SIG-M5 treated with dmso at 0.1 percent for 504 hours (cell line): ENCODE results near the gene PPFIBP2.
A peak's percentile ranks its signal among the peaks of the same experiment; 100 is the strongest.

Experiments used
- DNase-seq: peaks from one replicate; lab custom pipeline; 2025; ENCODE audit not compliant: unreplicated experiment; lab: John Stamatoyannopoulos, UW

Gene PPFIBP2

GRCh38 chr11:7621090-7621489, 107.3 kb downstream of the PPFIBP2 start:
- DNase-seq, result no peak

- no peak for DNase-seq
Observed at GRCh38 chr11:7621554-7621953, 107.8 kb downstream of the PPFIBP2 start.

GRCh38 chr11:7622721-7623120, 108.9 kb downstream of the PPFIBP2 start:
- DNase-seq, result no peak

DNA sequence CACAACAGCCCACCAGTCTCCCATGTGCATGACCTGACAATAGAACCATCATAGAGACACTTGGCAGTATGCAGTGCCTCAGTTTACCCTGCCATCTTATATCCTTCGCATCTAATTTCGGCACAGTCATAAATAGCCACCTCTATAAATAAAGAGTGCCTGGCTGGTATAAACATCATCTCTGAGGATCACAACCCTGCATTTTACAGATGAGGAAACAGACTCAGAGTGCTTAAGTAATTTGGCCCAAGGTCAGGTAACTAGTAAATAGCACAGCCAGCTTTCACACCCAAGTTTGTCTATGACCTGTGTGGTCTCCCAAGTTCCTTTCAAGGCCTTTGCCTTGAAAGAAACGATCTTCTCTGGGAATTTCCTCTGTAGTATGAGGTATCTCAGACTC, 114.9 kb downstream of the PPFIBP2 start:
- no peak for DNase-seq

DNA sequence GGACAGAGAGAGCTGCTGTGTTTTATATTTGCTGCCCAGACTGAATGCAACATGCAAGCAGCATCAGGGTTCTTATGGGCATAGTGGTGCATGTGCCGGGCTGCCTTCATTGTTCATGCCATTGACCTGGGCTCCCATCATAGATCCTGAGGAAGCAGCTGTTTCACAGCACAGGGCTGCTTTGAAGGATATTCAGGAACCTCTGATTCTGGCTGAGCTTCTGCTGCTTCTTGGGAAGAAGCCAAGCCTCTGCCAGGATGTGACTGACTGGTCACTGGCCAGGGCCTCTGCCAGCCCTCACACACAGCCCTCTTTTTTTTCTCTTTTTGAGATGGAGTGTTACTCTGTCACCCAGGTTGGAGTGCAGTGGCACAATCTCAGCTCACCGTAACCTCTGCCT, 116.2 kb downstream of the PPFIBP2 start:
- DNase-seq, result no peak

DNA sequence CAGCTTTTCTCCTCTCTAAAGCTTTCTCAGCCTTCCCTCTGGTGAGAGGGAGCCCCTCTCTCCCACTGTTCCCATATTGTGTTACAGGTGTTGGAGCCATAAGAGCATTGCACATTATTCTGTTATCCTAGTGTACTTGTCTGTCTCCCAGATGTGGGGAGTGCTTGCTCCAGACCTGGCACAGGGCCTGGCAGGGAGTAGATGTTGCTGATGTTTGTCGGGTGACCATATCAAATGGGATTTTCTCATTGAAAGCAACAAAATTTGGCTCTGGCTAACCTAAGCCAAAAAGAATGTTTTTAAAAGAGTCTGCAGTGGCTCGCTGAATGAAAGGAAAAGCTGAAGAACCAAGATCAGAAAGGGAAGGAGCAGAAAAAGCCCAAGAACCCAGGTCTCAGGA, 118.4 kb downstream of the PPFIBP2 start:
- DNase-seq, result no peak

- no peak for DNase-seq
Observed at GRCh38 chr11:7635137-7635536, 121.3 kb downstream of the PPFIBP2 start.

DNA sequence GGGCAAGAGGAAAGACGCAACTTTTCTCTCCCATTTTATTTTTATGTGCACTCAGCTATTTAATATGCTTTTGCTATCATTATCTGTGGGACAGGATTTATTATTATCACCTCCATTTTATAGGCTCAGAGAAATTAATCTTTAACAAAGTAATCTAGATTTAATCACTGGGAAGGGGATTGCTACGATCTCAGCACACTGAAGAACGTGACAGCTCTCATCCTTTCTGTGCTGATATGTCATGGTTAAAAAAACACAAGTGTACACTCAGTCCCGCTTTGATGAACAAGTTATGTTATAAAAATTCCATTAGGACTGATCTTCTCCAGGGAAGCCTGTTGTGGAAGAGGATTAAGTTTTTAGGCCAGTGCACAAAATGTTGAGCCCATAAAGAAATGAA, 121.9 kb downstream of the PPFIBP2 start:
- no peak for DNase-seq

GRCh38 chr11:7636350-7636749, 122.6 kb downstream of the PPFIBP2 start:
- no peak for DNase-seq

GRCh38 chr11:7637447-7638157, 123.8 kb downstream of the PPFIBP2 start:
- DNase-seq, result no peak

DNA sequence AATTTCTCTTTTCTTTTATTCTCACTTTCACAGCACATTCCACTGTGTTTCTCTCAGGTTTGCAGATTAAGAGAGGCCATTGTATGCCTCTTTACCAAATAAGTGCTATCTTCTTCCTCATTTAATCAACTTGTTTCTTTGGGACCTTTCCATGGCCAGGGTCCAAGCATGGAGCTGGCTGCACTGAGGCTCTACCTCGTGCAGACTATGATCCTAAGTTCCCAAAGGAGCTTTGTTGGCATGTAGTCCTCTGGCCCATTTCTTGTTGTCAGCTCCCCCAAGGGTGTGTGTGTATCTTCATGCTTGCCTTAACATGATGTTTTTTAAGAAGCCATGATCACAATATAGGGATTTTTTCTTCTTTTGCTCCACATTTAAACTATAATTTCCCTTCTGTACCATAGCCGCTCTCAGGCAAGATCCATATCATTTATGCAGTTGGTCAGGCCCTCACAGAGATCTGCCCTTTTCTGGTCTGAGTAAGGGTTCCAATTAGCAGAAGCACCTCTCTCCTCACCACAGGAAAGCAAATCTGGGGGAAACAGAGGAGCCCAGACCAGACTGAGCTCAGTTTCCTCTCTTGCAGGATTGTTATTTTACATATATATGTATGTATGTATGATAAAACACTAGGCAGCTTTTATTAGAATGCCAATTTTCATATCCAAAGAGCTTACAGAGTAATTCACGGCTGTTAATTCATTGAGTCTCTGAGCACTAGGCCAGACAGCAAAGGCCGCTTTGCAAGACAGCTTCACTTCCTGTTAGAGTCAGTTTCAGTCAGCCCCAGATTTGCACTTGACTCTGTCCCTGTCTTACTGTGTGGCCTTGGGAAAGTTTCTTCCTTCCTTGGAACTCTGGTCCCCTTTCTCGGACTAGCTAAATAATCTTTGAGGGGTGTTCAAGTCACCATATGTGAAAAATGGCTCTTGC, 125.2 kb downstream of the PPFIBP2 start:
- DNase-seq, result no peak

DNA sequence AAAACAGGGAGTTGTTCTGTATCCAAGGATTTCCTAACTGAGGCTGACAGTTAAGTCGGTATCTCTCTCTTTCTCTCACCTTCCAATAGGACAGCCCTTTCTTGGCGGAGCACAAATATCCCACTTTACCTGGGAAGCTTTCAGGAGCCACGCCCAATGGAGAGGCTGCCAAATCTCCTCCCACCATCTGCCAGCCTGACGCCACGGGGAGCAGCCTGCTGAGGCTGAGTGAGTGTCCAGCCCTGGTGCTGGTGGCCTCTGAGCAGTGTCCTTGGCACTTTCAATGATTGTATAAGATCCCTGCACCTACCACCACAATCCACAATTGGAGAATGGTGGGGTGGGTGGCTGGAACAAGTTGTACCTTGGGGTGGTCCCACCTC, 125.8 kb downstream of the PPFIBP2 start:
- DNase-seq, result no peak

DNA sequence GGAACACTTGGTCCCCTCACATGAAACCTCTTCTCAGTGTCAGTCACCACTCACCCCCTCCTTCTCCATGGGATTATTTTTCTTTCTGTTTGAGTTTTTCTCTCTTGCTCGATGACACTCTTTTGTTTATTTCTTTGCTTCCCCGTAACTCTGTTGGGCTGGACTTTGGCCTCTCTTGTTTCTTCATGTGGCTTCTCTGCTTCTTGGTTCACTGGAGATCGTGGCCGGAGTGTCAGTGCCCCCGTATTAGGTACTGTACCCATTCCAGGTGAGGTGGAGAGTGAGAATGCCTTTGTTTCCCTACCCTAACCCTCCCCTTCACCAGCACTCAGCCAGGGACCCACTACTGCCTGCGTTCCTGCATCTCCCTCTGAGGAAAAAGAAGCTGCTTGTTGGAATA, 127.0 kb downstream of the PPFIBP2 start:
- DNase-seq, result no peak

DNA sequence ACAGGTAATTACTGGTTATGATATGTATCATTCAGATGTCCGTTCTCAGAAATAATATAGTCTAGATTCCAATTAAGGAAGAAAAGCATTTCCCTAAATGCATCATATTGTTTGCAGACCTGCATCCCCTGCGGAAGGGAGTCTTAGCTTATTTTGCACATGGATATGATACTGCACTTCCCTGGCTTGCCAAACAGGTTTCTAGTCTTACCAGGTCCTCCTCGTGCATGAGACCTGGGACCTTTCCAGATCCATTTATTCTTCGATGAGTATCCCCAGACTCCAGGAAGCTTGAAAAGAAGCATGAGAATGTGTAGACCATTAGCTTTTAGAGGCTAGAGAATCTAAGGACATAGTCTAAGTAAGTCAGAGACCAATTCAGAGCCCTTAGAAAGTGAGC, 128.9 kb downstream of the PPFIBP2 start:
- DNase-seq, result no peak

- DNase-seq, result no peak
Observed at GRCh38 chr11:7643314-7643713, 129.5 kb downstream of the PPFIBP2 start.

DNA sequence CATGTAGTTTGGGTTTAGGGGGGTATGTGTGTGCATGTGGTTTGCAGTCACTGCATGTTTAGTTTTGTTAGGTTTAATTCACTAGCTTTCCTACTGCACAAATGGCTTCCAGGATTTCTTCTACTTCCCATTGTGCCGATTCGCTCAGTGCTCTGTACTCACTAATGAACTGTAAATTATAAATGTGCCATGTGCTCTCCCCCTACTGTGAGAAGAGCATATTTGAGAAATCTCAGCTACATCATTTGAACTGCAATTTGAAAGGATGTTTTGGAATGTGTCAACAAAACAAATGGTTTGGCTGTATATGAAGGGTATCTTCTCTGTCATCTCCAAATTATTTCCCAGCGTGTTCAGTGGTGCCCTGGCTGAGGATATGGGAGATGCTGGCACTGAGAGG, 131.4 kb downstream of the PPFIBP2 start:
- no peak for DNase-seq

- no peak for DNase-seq
Observed at GRCh38 chr11:7646866-7647265, 133.1 kb downstream of the PPFIBP2 start.

DNA sequence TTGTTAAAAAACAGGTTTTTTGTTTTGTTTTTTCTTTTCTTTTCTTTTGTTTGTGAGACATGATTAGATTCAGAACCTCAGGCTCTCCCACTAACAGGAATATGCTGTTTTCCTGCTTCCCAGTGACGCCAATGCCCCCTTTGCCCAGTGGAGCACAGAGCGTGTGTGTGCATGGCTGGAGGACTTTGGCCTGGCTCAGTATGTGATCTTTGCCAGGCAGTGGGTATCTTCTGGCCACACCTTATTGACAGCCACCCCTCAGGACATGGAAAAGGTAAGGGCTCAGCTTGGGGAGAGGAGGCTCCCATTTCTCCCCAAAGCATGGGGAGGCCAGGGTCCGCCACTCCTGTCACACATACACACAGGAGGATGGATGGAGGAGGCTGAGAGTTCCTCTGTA, 134.5 kb downstream of the PPFIBP2 start:
- no peak for DNase-seq

GRCh38 chr11:7651140-7651551, 137.3 kb downstream of the PPFIBP2 start:
- DNase-seq, result peak; percentile 5

GRCh38 chr11:7651700-7652099, 137.9 kb downstream of the PPFIBP2 start:
- no peak for DNase-seq

GRCh38 chr11:7654195-7654705, 140.5 kb downstream of the PPFIBP2 start:
- DNase-seq, result no peak
